K562 (cell line): ENCODE data around the gene ZFYVE27. TPM values are rescaled to one million over a fixed set of nuclear protein-coding genes. Genes with fewer than 3 reads are reported as not detected.

Experiments used
- ATAC-seq: fragments of 200-7000 bp; cut with Tn5 transposase; 3 replicates; pipeline ENCODE4 v1.9.1; 2020; ENCODE audit warnings: moderate library complexity
- BruUV-seq: library from RNA; stranded (reverse); fragments of 400-500 nt; replicated peaks from 2 replicates; lab custom pipeline; 2021; lab: Mats Ljungman, UMichigan
- CTCF ChIA-PET: fragments of 300-600 bp; formaldehyde crosslinking; extraction: SDS; loops from one replicate; lab custom pipeline; 2021; ENCODE audit warnings: low intra/inter-chr PET ratio; lab: Yijun Ruan, JAX
- POLR2A ChIA-PET: fragments of 300-600, 350-650 bp; sonication (Branson Sonifier 250); formaldehyde crosslinking; extraction: SDS; loops from one replicate; lab custom pipeline; 2021; ENCODE audit warnings: antibody characterized with exemption, inconsistent platforms; lab: Yijun Ruan, JAX
- DNase-seq, 4 experiments: peaks; one replicate each; pipeline versions ENCODE4 v3.0.0 to v3.0.0-alpha.2; 2011 to 2018; ENCODE audit warnings: low spot score in 3 of 4, mixed read lengths in 3 of 4; ENCODE audit errors: extremely low read depth in 1 of 4
- FAIRE-seq: peaks from 2 replicates; lab custom pipeline; 2011; peaks lifted over from hg19 to GRCh38; lab: Jason Lieb, UNC
- H2AFZ ChIP-seq: 2 replicates; pipeline ENCODE4 v1.6.0; 2011; ENCODE audit warnings: low read depth, low read length, control low read depth, inconsistent platforms
- H3K27ac ChIP-seq: fragments of 200-600 bp; 3 replicates; pipeline ENCODE4 v1.8.0; 2011; ENCODE audit warnings: low read depth, mild to moderate bottlenecking, control low read depth, inconsistent platforms, low read length, moderate library complexity, mixed read lengths; ENCODE audit errors: extremely low read depth
- H3K27me3 ChIP-seq, 2 experiments: fragments of 300-600 bp in 1 of 2; 2 replicates in 1 of 2; 3 replicates in 1 of 2; pipeline versions ENCODE4 v1.6.0 to v1.8.0; 2011; ENCODE audit warnings: inconsistent platforms in 2 of 2, low read length in 2 of 2, mild to moderate bottlenecking in 1 of 2, mixed read lengths in 1 of 2, moderate library complexity in 1 of 2; ENCODE audit not compliant: control insufficient read depth in 2 of 2, insufficient read depth in 2 of 2
- H3K36me3 ChIP-seq: fragments of 300-600 bp; 3 replicates; pipeline ENCODE4 v1.8.0; 2011; ENCODE audit warnings: mild to moderate bottlenecking, low read length, inconsistent platforms; ENCODE audit not compliant: control insufficient read depth, insufficient read depth
- H3K4me1 ChIP-seq, 2 experiments: fragments of 200-600 bp in 1 of 2; replicated peaks in 1 of 2; 2 replicates in 1 of 2; 3 replicates in 1 of 2; pipeline versions ENCODE4 v1.5.1 to v1.8.0; 2011; ENCODE audit warnings: inconsistent platforms in 2 of 2, low read length in 2 of 2, mild to moderate bottlenecking in 1 of 2, mixed read lengths in 1 of 2, moderate library complexity in 1 of 2; ENCODE audit not compliant: control insufficient read depth in 2 of 2, insufficient read depth in 2 of 2
- H3K4me2 ChIP-seq: 2 replicates; pipeline ENCODE4 v1.6.1; 2011; ENCODE audit warnings: low read length, control low read depth, inconsistent platforms, mixed read lengths; ENCODE audit not compliant: insufficient read depth
- H3K4me3 ChIP-seq: fragments of 200-600 bp; sonication (generic), shearing (Covaris generic); 2 replicates; pipeline ENCODE4 v1.5.1; 2016; ENCODE audit warnings: control low read depth, inconsistent platforms
- H3K79me2 ChIP-seq: fragments of 200-600 bp; 3 replicates; pipeline ENCODE4 v1.8.0; 2011; ENCODE audit warnings: low read length, inconsistent platforms; ENCODE audit not compliant: control insufficient read depth, insufficient read depth
- H3K9ac ChIP-seq, 2 experiments: 2 replicates each; pipeline versions ENCODE4 v1.6.0 to v1.6.1; 2011; ENCODE audit warnings: low read depth in 2 of 2, low read length in 2 of 2, control low read depth in 1 of 2, inconsistent platforms in 1 of 2, mild to moderate bottlenecking in 1 of 2, mixed read lengths in 1 of 2; ENCODE audit not compliant: insufficient read depth in 1 of 2
- H3K9me1 ChIP-seq: one replicate; pipeline ENCODE4 v1.6.0; 2011; ENCODE audit warnings: inconsistent platforms, mild to moderate bottlenecking, low read length, moderate library complexity; ENCODE audit not compliant: control insufficient read depth, insufficient read depth
- H3K9me3 ChIP-seq: replicated peaks from 2 replicates; pipeline ENCODE4 v1.5.1; 2011; ENCODE audit warnings: low read depth, low read length, inconsistent platforms; ENCODE audit not compliant: control insufficient read depth, insufficient read depth
- H4K20me1 ChIP-seq: replicated peaks from 2 replicates; pipeline ENCODE4 v1.6.1; 2011; ENCODE audit warnings: low read length, inconsistent platforms, mixed read lengths; ENCODE audit not compliant: control insufficient read depth, insufficient read depth
- ARHGAP35 ChIP-seq: fragments of 450-650 bp; IDR thresholded peaks from 2 replicates; pipeline ENCODE4 v1.6.1; 2018; ENCODE audit not compliant: partially characterized antibody
- ARID1B ChIP-seq: fragments of 450-650 bp; IDR thresholded peaks from 2 replicates; pipeline ENCODE4 v1.6.1; 2016; ENCODE audit warnings: antibody characterized with exemption, mild to moderate bottlenecking, inconsistent platforms
- ATF2 ChIP-seq: sonication (generic); formaldehyde crosslinking; IDR thresholded peaks from 2 replicates; pipeline ENCODE4 v1.8.1; 2022; ENCODE audit warnings: missing genetic modification reagents
- CBFB ChIP-seq: sonication (generic); formaldehyde crosslinking; IDR thresholded peaks from 2 replicates; pipeline ENCODE4 v1.4.0; 2020; ENCODE audit warnings: mild to moderate bottlenecking, missing genetic modification reagents
- CHAMP1 ChIP-seq: fragments of 450-650 bp; IDR thresholded peaks from 2 replicates; pipeline ENCODE4 v1.6.1; 2016; ENCODE audit warnings: mild to moderate bottlenecking
- DIDO1 ChIP-seq: fragments of 450-650 bp; IDR thresholded peaks from 2 replicates; pipeline ENCODE4 v1.6.1; 2016; ENCODE audit warnings: low read depth, missing biosample characterization, missing genetic modification characterization
- ESRRA ChIP-seq: fragments of 450-650 bp; IDR thresholded peaks from 2 replicates; pipeline ENCODE4 v1.6.1; 2014; ENCODE audit warnings: low read depth, mild to moderate bottlenecking, moderate library complexity, borderline replicate concordance
- HDAC1 ChIP-seq, 2 experiments: fragments of 450-650 bp; IDR thresholded peaks; 2 replicates each; pipeline ENCODE4 v1.6.1; 2016 to 2017; ENCODE audit warnings: inconsistent platforms in 1 of 2, mild to moderate bottlenecking in 1 of 2, moderate library complexity in 1 of 2
- HDGF ChIP-seq: fragments of 450-650 bp; IDR thresholded peaks from 2 replicates; pipeline ENCODE4 v1.6.1; 2016
- NCOA1 ChIP-seq: fragments of 450-650 bp; IDR thresholded peaks from 2 replicates; pipeline ENCODE4 v1.6.1; 2016; ENCODE audit warnings: low read depth
- SNAPC5 ChIP-seq: fragments of 250-450 bp; sonication (Bioruptor Pico); IDR thresholded peaks from 2 replicates; pipeline ENCODE4 v1.8.0; 2021; ENCODE audit warnings: moderate library complexity, mild to moderate bottlenecking, inconsistent platforms
- STAT5A ChIP-seq: IDR thresholded peaks from 2 replicates; pipeline ENCODE4 v1.6.1; 2012; ENCODE audit warnings: low read length, inconsistent platforms, borderline replicate concordance
- ZNF124 ChIP-seq: sonication (generic); formaldehyde crosslinking; IDR thresholded peaks from 2 replicates; pipeline ENCODE4 v1.8.1; 2022; ENCODE audit warnings: missing genetic modification reagents
- ZNF253 ChIP-seq: fragments of 250-450 bp; sonication (Bioruptor Pico); conservative IDR thresholded peaks from 2 replicates; pipeline ENCODE4 v1.6.1; 2021; ENCODE audit warnings: mild to moderate bottlenecking
- ZNF280B ChIP-seq: fragments of 250-450 bp; sonication (Bioruptor Pico); IDR thresholded peaks from 2 replicates; pipeline ENCODE4 v1.5.1; 2021; ENCODE audit warnings: mild to moderate bottlenecking
- ZNF3 ChIP-seq: fragments of 250-450 bp; sonication (Bioruptor Pico); IDR thresholded peaks from 2 replicates; pipeline ENCODE4 v1.5.0; 2021; ENCODE audit warnings: mild to moderate bottlenecking, moderate library complexity
- ZNF511 ChIP-seq: sonication (generic); formaldehyde crosslinking; IDR thresholded peaks from 2 replicates; pipeline ENCODE4 v1.8.0; 2022; ENCODE audit warnings: mild to moderate bottlenecking, missing genetic modification reagents
- ZNF77 ChIP-seq: fragments of 250-450 bp; sonication (Bioruptor Pico); IDR thresholded peaks from 2 replicates; pipeline ENCODE4 v1.5.0; 2020
- ZNF778 ChIP-seq: fragments of 450-650 bp; formaldehyde crosslinking; IDR thresholded peaks from 2 replicates; pipeline ENCODE4 v1.4.0; 2020; ENCODE audit warnings: mild to moderate bottlenecking, moderate library complexity
- WGBS: fragments of 100-300 bp; shearing (Covaris generic); methylation state at CpG from one replicate; pipeline ENCODE4 v1.1.6; 2016; ENCODE audit warnings: low coverage, mixed read lengths; ENCODE audit not compliant: insufficient coverage; ENCODE audit errors: missing lambda C conversion rate; 5-methylcytosine and 5-hydroxymethylcytosine counted together
- in situ Hi-C: fragments of 300-500 bp; cut with MboI; formaldehyde crosslinking; loops from 4 replicates; pipeline ENCODE4 v1.15.0; 2018; ENCODE audit warnings: inconsistent platforms, mixed read lengths
- intact Hi-C: fragments of 100-400 bp; cut with micrococcal nuclease; formaldehyde crosslinking; loops from 2 replicates; pipeline ENCODE4 v1.14.2; 2022
- polyA plus RNA-seq, 8 experiments: library from polyadenylated mRNA; depleted of rRNA in 4 of 8; stranded (reverse) in 5 of 8; unstranded in 3 of 8; fragments of >200 nt; fragmentation: Nextera tagmentation in 2 of 8; fragmentation: Illumina TruSeq in 1 of 8; extraction: Ambion mirVana in 2 of 8; extraction: Trizol in 1 of 8; gene quantifications; 2 replicates each; pipeline versions ENCODE4 v1.2.1 to v1.2.3, GENCODE V29; 2011 to 2014; ENCODE audit warnings: inconsistent platforms in 1 of 8, missing spikeins in 1 of 8
- total RNA-seq, 7 experiments: library from RNA; depleted of rRNA in 6 of 7; stranded (reverse); fragments of >200 nt in 6 of 7; fragmentation: Illumina TruSeq in 2 of 7; extraction: Trizol in 2 of 7; gene quantifications; 2 replicates each; pipeline versions ENCODE4 v1.2.1 to v1.2.3, GENCODE V29; 2011 to 2021; ENCODE audit warnings: low replicate concordance in 1 of 7

The ZFYVE27 gene
- total and polyA plus RNA-seq, 9 of the 15 experiments (the other 6 are each of a cell fraction or from before 2014, with no cell fraction given): 0.81 to 21.9 (median 15.3) TPM

- intact Hi-C loops (no loop called here), in situ Hi-C loops (no loop called here)
- BruUV-seq: no TSS peak
- no peak overlapping the region; the same call in 2 of the 3 replicates for H3K27ac ChIP-seq
- DNase-seq: peak in 3 of 4 experiments; percentile 28 to 50 (median 32)
- H4K20me1 ChIP-seq: no peaks in the 10 kb centered on the region
- WGBS: 13% methylated on average over 8 of the region's 8 CpGs
- ChIA-PET CTCF (no interaction called here), POLR2A (interaction anchor here (0.6 to 2.5 kb wide), 3 partner anchors 10 to 33 kb away, joined by 3 to 7 read pairs (median 5); partner anchors contain the start of gene ZFYVE27)
- H3K9me1 ChIP-seq: no peaks in the 10 kb centered on the region
- no peak overlapping the region for H3K4me3 ChIP-seq
- no peaks in the 10 kb centered on the region for H3K27me3 ChIP-seq
- H3K36me3 ChIP-seq: no peaks in the 10 kb centered on the region
- H3K9ac ChIP-seq: peak overlapping the region; percentile 6 to 62; a peak in 1 of 4 replicates
- no peaks in the 10 kb centered on the region for H3K9me3 ChIP-seq
- H3K79me2 ChIP-seq: no peaks in the 10 kb centered on the region
- H3K4me1 ChIP-seq: peaks cover 0 to 2% of the 10 kb centered on the region in 2 experiments; a peak in 3 of 5 replicates
- peak overlapping the region; percentile 63 for H3K4me2 ChIP-seq
- peak; percentile 82 for FAIRE-seq
- ATAC-seq: peak; percentile 87
- H2AFZ ChIP-seq: peak overlapping the region; percentile 89
- no peak for TF ChIP-seq HDAC1 (IDR thresholded peaks at IDR 0.05)
- TF ChIP-seq ATF2 (CRISPR knock-in tag): no peak
- no peak for TF ChIP-seq CBFB (CRISPR knock-in tag)
- TF ChIP-seq NCOA1: no peak
- TF ChIP-seq ZNF280B (CRISPR knock-in tag): no peak
- no peak for TF ChIP-seq ZNF77
- TF ChIP-seq SNAPC5: no peak
- TF ChIP-seq ARHGAP35: no peak
- no peak for TF ChIP-seq ZNF124 (CRISPR knock-in tag)
- TF ChIP-seq ARID1B: no peak
- no peak for TF ChIP-seq HDGF
- TF ChIP-seq STAT5A: no peak
- TF ChIP-seq CHAMP1: no peak
- no peak for TF ChIP-seq ZNF511
- no peak for TF ChIP-seq DIDO1 (tag)
- TF ChIP-seq ZNF253: no peak
- TF ChIP-seq ZNF3 (CRISPR knock-in tag): no peak
- no peak for TF ChIP-seq ZNF778 (CRISPR knock-in tag)
- no peak for TF ChIP-seq ESRRA
Measured at GRCh38 chr10:97726636-97727178, 10.2 kb upstream of the ZFYVE27 start.
